Astrocyte (in vitro differentiated cells and primary cell): Measurements from ENCODE around the gene DGKB. TPM values are rescaled to one million over a fixed set of nuclear protein-coding genes. Genes with fewer than 3 reads are reported as not detected.
"Not testable (repeated sequence)": the region's sequence is repeated elsewhere in the genome, so short reads cannot be mapped to it uniquely, and the experiment has no call there.

Source experiments
- DNase-seq: peaks from one replicate; pipeline ENCODE4 v3.0.0-alpha.2; 2010; ENCODE audit warnings: low read depth
- FAIRE-seq: peaks from 2 replicates; lab custom pipeline; 2011; peaks lifted over from hg19 to GRCh38; lab: Jason Lieb, UNC
- H2AFZ ChIP-seq: 2 replicates; pipeline ENCODE4 v1.6.0; 2012; ENCODE audit warnings: low read depth, low read length, inconsistent platforms
- H3K27ac ChIP-seq: 2 replicates; pipeline ENCODE4 v1.5.1; 2011; ENCODE audit warnings: low read depth, low read length, inconsistent platforms
- H3K27me3 ChIP-seq: 2 replicates; pipeline ENCODE4 v1.6.0; 2011; ENCODE audit warnings: low read length, inconsistent platforms; ENCODE audit not compliant: insufficient read depth
- H3K36me3 ChIP-seq: 2 replicates; pipeline ENCODE4 v1.5.1; 2011; ENCODE audit warnings: low read length, inconsistent platforms; ENCODE audit not compliant: insufficient read depth
- H3K4me1 ChIP-seq: 2 replicates; pipeline ENCODE4 v1.5.1; 2011; ENCODE audit warnings: low read length, inconsistent platforms; ENCODE audit not compliant: insufficient read depth
- H3K4me2 ChIP-seq: 2 replicates; pipeline ENCODE4 v1.6.0; 2012; ENCODE audit warnings: low read length, inconsistent platforms
- H3K4me3 ChIP-seq: 2 replicates; pipeline ENCODE4 v1.5.1; 2011; ENCODE audit warnings: low read depth, mild to moderate bottlenecking, low read length, inconsistent platforms; ENCODE audit not compliant: insufficient read depth
- H3K79me2 ChIP-seq: 2 replicates; pipeline ENCODE4 v1.6.0; 2012; ENCODE audit warnings: mild to moderate bottlenecking, low read length, inconsistent platforms; ENCODE audit not compliant: insufficient read depth
- H3K9ac ChIP-seq: 2 replicates; pipeline ENCODE4 v1.6.0; 2012; ENCODE audit warnings: mild to moderate bottlenecking, low read length, inconsistent platforms
- H3K9me3 ChIP-seq: 2 replicates; pipeline ENCODE4 v1.5.1; 2012; ENCODE audit warnings: low read depth, mild to moderate bottlenecking, low read length, inconsistent platforms; ENCODE audit not compliant: insufficient read depth
- H4K20me1 ChIP-seq: 2 replicates; pipeline ENCODE4 v1.6.0; 2012; ENCODE audit warnings: low read length, inconsistent platforms; ENCODE audit not compliant: insufficient read depth
- H3K27ac Mint-ChIP-seq: one replicate; pipeline ENCODE4 v1.8.0; 2021; ENCODE audit warnings: mild to moderate bottlenecking, mixed read lengths; ENCODE audit not compliant: unreplicated experiment
- H3K27me3 Mint-ChIP-seq: one replicate; pipeline ENCODE4 v1.8.0; 2021; ENCODE audit warnings: low read depth, mixed read lengths; ENCODE audit not compliant: unreplicated experiment
- H3K36me3 Mint-ChIP-seq: one replicate; pipeline ENCODE4 v1.8.0; 2021; ENCODE audit warnings: low read depth, mixed read lengths; ENCODE audit not compliant: unreplicated experiment
- H3K4me1 Mint-ChIP-seq: one replicate; pipeline ENCODE4 v1.8.0; 2021; ENCODE audit warnings: low read depth, mixed read lengths; ENCODE audit not compliant: unreplicated experiment
- H3K4me3 Mint-ChIP-seq: one replicate; pipeline ENCODE4 v1.8.0; 2021; ENCODE audit warnings: mild to moderate bottlenecking, moderate library complexity, mixed read lengths; ENCODE audit not compliant: unreplicated experiment
- H3K9me3 Mint-ChIP-seq: one replicate; pipeline ENCODE4 v1.8.0; 2021; ENCODE audit warnings: mild to moderate bottlenecking, mixed read lengths; ENCODE audit not compliant: unreplicated experiment
- EZH2 ChIP-seq: IDR thresholded peaks from 2 replicates; pipeline ENCODE4 v1.6.1; 2012; ENCODE audit warnings: mild to moderate bottlenecking, low read length, inconsistent platforms; ENCODE audit not compliant: insufficient read depth
- total RNA-seq: library from RNA; stranded (reverse); gene quantifications from 2 replicates; pipeline ENCODE4 v1.2.1, GENCODE V29; 2021
- TF ChIP-seq, protein P1 (sequence below): IDR thresholded peaks from 2 replicates; pipeline ENCODE4 v1.5.1; 2011; ENCODE audit warnings: low read depth, mild to moderate bottlenecking, inconsistent platforms, low read length, moderate library complexity; ENCODE audit not compliant: insufficient read depth

The DGKB gene
- total RNA-seq, 1 donor from 2014 or later, result 0.39 TPM

DNA sequence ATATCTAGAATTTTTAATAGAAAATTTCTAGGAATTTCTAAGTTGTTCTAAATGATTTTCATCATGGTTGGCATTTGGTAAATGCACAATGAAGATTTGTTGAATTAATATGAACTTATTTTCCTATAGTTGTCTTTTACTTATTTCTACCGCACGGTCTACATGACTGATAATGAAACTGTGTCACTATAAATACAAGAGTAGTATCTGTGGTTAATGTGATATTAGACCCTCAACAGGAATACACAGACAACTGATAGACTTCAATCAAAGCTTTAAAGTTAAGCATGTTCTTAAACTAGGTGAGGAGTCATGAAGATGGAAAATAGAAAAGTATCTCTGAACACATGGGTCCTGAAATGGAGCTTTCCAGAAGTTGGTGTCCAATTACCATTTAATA is 615.2 kb downstream of the DGKB start:
- Mint-ChIP-seq H3K4me3 (no peak overlapping the region), H3K9me3 (no peaks in the 10 kb centered on the region), H3K4me1 (no peaks in the 10 kb centered on the region), H3K27ac (no peak overlapping the region), H3K36me3 (no peaks in the 10 kb centered on the region), H3K27me3 (no peaks in the 10 kb centered on the region)
- Histone ChIP-seq H4K20me1 (no peaks in the 10 kb centered on the region), H3K9me3 (no peaks in the 10 kb centered on the region), H3K4me2 (no peak overlapping the region), H3K36me3 (no peaks in the 10 kb centered on the region), H3K4me3 (no peak overlapping the region), H3K9ac (no peak overlapping the region), H3K4me1 (no peaks in the 10 kb centered on the region), H3K27ac (no peak overlapping the region), H3K27me3 (no peaks in the 10 kb centered on the region), H2AFZ (no peak overlapping the region), H3K79me2 (no peaks in the 10 kb centered on the region)
- TF ChIP-seq, protein P1, sequence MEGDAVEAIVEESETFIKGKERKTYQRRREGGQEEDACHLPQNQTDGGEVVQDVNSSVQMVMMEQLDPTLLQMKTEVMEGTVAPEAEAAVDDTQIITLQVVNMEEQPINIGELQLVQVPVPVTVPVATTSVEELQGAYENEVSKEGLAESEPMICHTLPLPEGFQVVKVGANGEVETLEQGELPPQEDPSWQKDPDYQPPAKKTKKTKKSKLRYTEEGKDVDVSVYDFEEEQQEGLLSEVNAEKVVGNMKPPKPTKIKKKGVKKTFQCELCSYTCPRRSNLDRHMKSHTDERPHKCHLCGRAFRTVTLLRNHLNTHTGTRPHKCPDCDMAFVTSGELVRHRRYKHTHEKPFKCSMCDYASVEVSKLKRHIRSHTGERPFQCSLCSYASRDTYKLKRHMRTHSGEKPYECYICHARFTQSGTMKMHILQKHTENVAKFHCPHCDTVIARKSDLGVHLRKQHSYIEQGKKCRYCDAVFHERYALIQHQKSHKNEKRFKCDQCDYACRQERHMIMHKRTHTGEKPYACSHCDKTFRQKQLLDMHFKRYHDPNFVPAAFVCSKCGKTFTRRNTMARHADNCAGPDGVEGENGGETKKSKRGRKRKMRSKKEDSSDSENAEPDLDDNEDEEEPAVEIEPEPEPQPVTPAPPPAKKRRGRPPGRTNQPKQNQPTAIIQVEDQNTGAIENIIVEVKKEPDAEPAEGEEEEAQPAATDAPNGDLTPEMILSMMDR, result no peak
- TF ChIP-seq EZH2, result no peak
- DNase-seq (no peak), FAIRE-seq (no peak)

DNA sequence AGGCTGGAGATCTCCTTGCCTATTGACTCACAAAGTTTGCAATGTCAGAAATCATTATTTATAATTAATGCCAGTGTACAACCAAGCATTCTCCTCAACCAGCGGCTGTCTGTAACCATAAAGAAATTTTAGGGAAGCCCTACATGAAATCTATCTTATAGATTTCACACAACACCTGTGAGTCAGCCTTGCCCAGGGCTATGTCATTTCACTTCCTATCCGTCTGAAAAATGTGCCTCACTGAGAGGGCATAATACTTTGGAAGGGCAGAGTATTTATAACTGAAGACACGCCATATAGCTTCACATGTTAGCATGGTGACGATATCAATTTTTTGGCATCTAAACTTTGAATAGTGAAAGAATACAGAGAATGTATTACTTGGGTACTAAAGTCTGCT is 616.5 kb downstream of the DGKB start:
- H3K27ac Mint-ChIP-seq, result no peak overlapping the region
- no peak for DNase-seq
- no peaks in the 10 kb centered on the region for H3K4me1 Mint-ChIP-seq

GRCh38 chr7:14279065-14279871 is 623.3 kb downstream of the DGKB start:
- not testable (repeated sequence) for H3K4me3 ChIP-seq, H3K79me2 ChIP-seq, H3K4me3 Mint-ChIP-seq, H3K4me2 ChIP-seq, H3K27ac ChIP-seq, H3K9me3 ChIP-seq, FAIRE-seq, H2AFZ ChIP-seq, H3K9ac ChIP-seq, H3K9me3 Mint-ChIP-seq, H3K27ac Mint-ChIP-seq, H3K36me3 ChIP-seq, H4K20me1 ChIP-seq, H3K4me1 ChIP-seq, H3K27me3 Mint-ChIP-seq, H3K36me3 Mint-ChIP-seq, H3K4me1 Mint-ChIP-seq, H3K27me3 ChIP-seq, DNase-seq

More for the DNA sequence above, 616.5 kb downstream of the DGKB start:
- Mint-ChIP-seq H3K36me3 (no peaks in the 10 kb centered on the region), H3K9me3 (no peaks in the 10 kb centered on the region), H3K4me3 (no peak overlapping the region), H3K27me3 (no peaks in the 10 kb centered on the region)
- Histone ChIP-seq H3K36me3 (no peaks in the 10 kb centered on the region), H4K20me1 (no peaks in the 10 kb centered on the region), H3K4me3 (no peak overlapping the region), H3K9ac (no peak overlapping the region), H3K4me2 (no peak overlapping the region), H3K27ac (no peak overlapping the region), H3K27me3 (no peaks in the 10 kb centered on the region), H3K79me2 (no peaks in the 10 kb centered on the region), H3K9me3 (no peaks in the 10 kb centered on the region), H3K4me1 (no peaks in the 10 kb centered on the region), H2AFZ (no peak overlapping the region)
- TF ChIP-seq, protein P1, result no peak
- TF ChIP-seq EZH2, result no peak
- FAIRE-seq, result no peak
